Activated T-cell treated with anti-CD3 and anti-CD28 coated beads, Interleukin-2, amount 50 U/mL, for 72 hours (primary cell): ENCODE results near the gene CHRNA10. TPM values are rescaled to one million over a fixed set of nuclear protein-coding genes. Genes with fewer than 3 reads are reported as not detected.
A peak's percentile ranks its signal among the peaks of the same experiment; 100 is the strongest.
"Not testable (repeated sequence)": the region's sequence is repeated elsewhere in the genome, so short reads cannot be mapped to it uniquely, and the experiment has no call there.

Experiments
- ATAC-seq, 2 donors: fragments of 150-1000 bp; cut with Tn5 transposase; replicated peaks in 1 of 2; 2 replicates each; pipeline ENCODE4 v1.10.0; 2021; ENCODE audit warnings: moderate library complexity in 2 of 2, mild to moderate bottlenecking in 1 of 2
- DNase-seq, 2 donors: peaks; one replicate each; pipeline ENCODE4 v3.0.0; 2021 to 2022; ENCODE audit warnings: mixed read lengths in 1 of 2
- H3K27ac Mint-ChIP-seq: one replicate; pipeline ENCODE4 v1.8.0; 2022; ENCODE audit warnings: mild to moderate bottlenecking, moderate library complexity, mixed read lengths
- H3K27me3 Mint-ChIP-seq: one replicate; pipeline ENCODE4 v1.8.0; 2022; ENCODE audit warnings: low read depth, mixed read lengths
- H3K36me3 Mint-ChIP-seq, 2 donors: one replicate each; pipeline ENCODE4 v1.8.0; 2022; ENCODE audit warnings: mixed read lengths in 2 of 2, mild to moderate bottlenecking in 1 of 2; ENCODE audit not compliant: insufficient read depth in 2 of 2
- H3K4me1 Mint-ChIP-seq: one replicate; pipeline ENCODE4 v1.8.0; 2022; ENCODE audit warnings: low read depth, mixed read lengths
- H3K4me3 Mint-ChIP-seq, 2 donors: one replicate each; pipeline ENCODE4 v1.8.0; 2022; ENCODE audit warnings: mild to moderate bottlenecking in 2 of 2, mixed read lengths in 2 of 2, moderate library complexity in 2 of 2
- H3K9me3 Mint-ChIP-seq, 2 donors: one replicate each; pipeline ENCODE4 v1.8.0; 2022; ENCODE audit warnings: mixed read lengths in 2 of 2
- total RNA-seq, 2 donors: library from RNA; stranded (reverse); gene quantifications; one replicate each; pipeline ENCODE4 v1.2.3, GENCODE V29; 2022

The CHRNA10 gene
- total RNA-seq, 2 donors from 2014 or later = 1.9 to 2.8 TPM

- no peak for DNase-seq
- Mint-ChIP-seq H3K4me3 (no peak overlapping the region), H3K36me3 (no peaks in the 10 kb centered on the region), H3K9me3 (no peaks in the 10 kb centered on the region), H3K4me1 (no peaks in the 10 kb centered on the region), H3K27ac (no peak overlapping the region), H3K27me3 (peaks cover 16% of the 10 kb centered on the region)
- ATAC-seq = no peak
Observed at GRCh38 chr11:3659595-3660515, 11.3 kb downstream of the CHRNA10 start.

- H3K36me3 Mint-ChIP-seq = no peaks in the 10 kb centered on the region
- no peak overlapping the region for H3K4me3 Mint-ChIP-seq
- DNase-seq (no peak), ATAC-seq (no peak)
- no peaks in the 10 kb centered on the region for H3K9me3 Mint-ChIP-seq
- no peaks in the 10 kb centered on the region for H3K4me1 Mint-ChIP-seq
- H3K27ac Mint-ChIP-seq = no peak overlapping the region
- peaks cover 16% of the 10 kb centered on the region for H3K27me3 Mint-ChIP-seq
Observed at GRCh38 chr11:3658252-3658651, 12.9 kb downstream of the CHRNA10 start.

GRCh38 chr11:3657331-3657730, 13.9 kb downstream of the CHRNA10 start:
- DNase-seq, H3K36me3 Mint-ChIP-seq, ATAC-seq, H3K4me1 Mint-ChIP-seq, H3K27ac Mint-ChIP-seq, H3K4me3 Mint-ChIP-seq, H3K9me3 Mint-ChIP-seq: not testable (repeated sequence)
- peaks cover 16% of the 10 kb centered on the region for H3K27me3 Mint-ChIP-seq

- no peak for DNase-seq
- no peaks in the 10 kb centered on the region for H3K36me3 Mint-ChIP-seq
- peaks cover 16% of the 10 kb centered on the region for H3K27me3 Mint-ChIP-seq
- H3K4me3 Mint-ChIP-seq = no peak overlapping the region
- no peak for ATAC-seq
- H3K4me1 Mint-ChIP-seq = no peaks in the 10 kb centered on the region
- H3K9me3 Mint-ChIP-seq = no peaks in the 10 kb centered on the region
- H3K27ac Mint-ChIP-seq = no peak overlapping the region
Observed at GRCh38 chr11:3655547-3655946, 15.6 kb downstream of the CHRNA10 start.

GRCh38 chr11:3652514-3652913, 18.7 kb downstream of the CHRNA10 start:
- not testable (repeated sequence) for DNase-seq, H3K9me3 Mint-ChIP-seq, H3K4me1 Mint-ChIP-seq, ATAC-seq, H3K4me3 Mint-ChIP-seq, H3K27ac Mint-ChIP-seq, H3K36me3 Mint-ChIP-seq, H3K27me3 Mint-ChIP-seq

GRCh38 chr11:3649374-3649773, 21.8 kb downstream of the CHRNA10 start:
- H3K36me3 Mint-ChIP-seq, H3K27ac Mint-ChIP-seq, H3K4me3 Mint-ChIP-seq, DNase-seq, H3K27me3 Mint-ChIP-seq, H3K4me1 Mint-ChIP-seq, H3K9me3 Mint-ChIP-seq, ATAC-seq: not testable (repeated sequence)

GRCh38 chr11:3648843-3649242, 22.3 kb downstream of the CHRNA10 start:
- H3K36me3 Mint-ChIP-seq, ATAC-seq, H3K4me3 Mint-ChIP-seq, H3K4me1 Mint-ChIP-seq, DNase-seq, H3K9me3 Mint-ChIP-seq, H3K27ac Mint-ChIP-seq: not testable (repeated sequence)
- peaks cover 12% of the 10 kb centered on the region for H3K27me3 Mint-ChIP-seq

GRCh38 chr11:3645552-3645951, 25.6 kb downstream of the CHRNA10 start:
- no peak overlapping the region for H3K27ac Mint-ChIP-seq
- no peak for DNase-seq
- H3K36me3 Mint-ChIP-seq = no peaks in the 10 kb centered on the region
- peaks cover 26% of the 10 kb centered on the region for H3K27me3 Mint-ChIP-seq
- H3K4me3 Mint-ChIP-seq = no peak overlapping the region
- no peaks in the 10 kb centered on the region for H3K9me3 Mint-ChIP-seq
- ATAC-seq = no peak
- peaks cover 10% of the 10 kb centered on the region for H3K4me1 Mint-ChIP-seq

GRCh38 chr11:3644817-3645235, 26.4 kb downstream of the CHRNA10 start, which contains the start of gene ART1:
Gene ART1 (plus strand): TSS chr11:3645128. CDS start chr11:3659214, 14,086 bp downstream.
- H3K27ac Mint-ChIP-seq = no peak within 1 kb of the TSS
- H3K27me3 Mint-ChIP-seq = peaks cover 26% of the 10 kb centered on the region
- ATAC-seq (no peak), DNase-seq (no peak)
- no peak within 1 kb of the TSS for H3K4me3 Mint-ChIP-seq
- no peaks in the 10 kb centered on the region for H3K9me3 Mint-ChIP-seq
- no peaks in the 10 kb centered on the region for H3K36me3 Mint-ChIP-seq
- H3K4me1 Mint-ChIP-seq = peaks cover 10% of the 10 kb centered on the region

- peak overlapping the region in 1 of 2 donors; percentile 79 for H3K4me3 Mint-ChIP-seq
- not testable (repeated sequence) for H3K36me3 Mint-ChIP-seq
Observed at GRCh38 chr11:3643102-3643546, 28.1 kb downstream of the CHRNA10 start.

GRCh38 chr11:3642071-3642951, 28.9 kb downstream of the CHRNA10 start:
- ATAC-seq (peak; percentile 93), DNase-seq (peak; percentile 70 to 77)
- H3K27me3 Mint-ChIP-seq = peaks cover 32% of the 10 kb centered on the region
- no peaks in the 10 kb centered on the region for H3K36me3 Mint-ChIP-seq
- peaks cover 10% of the 10 kb centered on the region for H3K4me1 Mint-ChIP-seq
- no peak overlapping the region for H3K27ac Mint-ChIP-seq
- peak overlapping the region; percentile 73 to 79 for H3K4me3 Mint-ChIP-seq
- H3K9me3 Mint-ChIP-seq = no peaks in the 10 kb centered on the region

More at GRCh38 chr11:3643102-3643546, 28.1 kb downstream of the CHRNA10 start:
- not testable (repeated sequence) for DNase-seq, ATAC-seq, H3K4me1 Mint-ChIP-seq, H3K9me3 Mint-ChIP-seq, H3K27ac Mint-ChIP-seq
- peaks cover 32% of the 10 kb centered on the region for H3K27me3 Mint-ChIP-seq

- H3K4me3 Mint-ChIP-seq = peak within 1 kb of the TSS; percentile 73 to 79
- peaks cover 10% of the 10 kb centered on the region for H3K4me1 Mint-ChIP-seq
- no peak for DNase-seq
- no peak for ATAC-seq
- H3K36me3 Mint-ChIP-seq = no peaks in the 10 kb centered on the region
- peaks cover 32% of the 10 kb centered on the region for H3K27me3 Mint-ChIP-seq
- no peak within 1 kb of the TSS for H3K27ac Mint-ChIP-seq
- H3K9me3 Mint-ChIP-seq = no peaks in the 10 kb centered on the region
Observed at GRCh38 chr11:3641701-3642070, 29.5 kb downstream of the CHRNA10 start, which contains the start of gene ART5. Gene ART5 (minus strand): TSS chr11:3641992. CDS start chr11:3641862, 130 bp downstream.

- Mint-ChIP-seq H3K36me3 (no peaks in the 10 kb centered on the region), H3K4me3 (peak overlapping the region; percentile 59 to 69), H3K27me3 (peaks cover 32% of the 10 kb centered on the region), H3K27ac (no peak overlapping the region), H3K4me1 (peaks cover 10% of the 10 kb centered on the region), H3K9me3 (no peaks in the 10 kb centered on the region)
- DNase-seq (no peak), ATAC-seq (no peak)
Observed at GRCh38 chr11:3641191-3641590, 30.0 kb downstream of the CHRNA10 start.
